GM18508 (cell line): Measurements from ENCODE around the gene FKBP14.

Experiments
- ATAC-seq: cut with Tn5 transposase; IDR thresholded peaks from one replicate; pipeline ENCODE4 v1.9.1; 2021; ENCODE audit warnings: moderate number of reproducible peaks; ENCODE audit not compliant: insufficient read depth, unreplicated experiment

FKBP14 gene

DNA sequence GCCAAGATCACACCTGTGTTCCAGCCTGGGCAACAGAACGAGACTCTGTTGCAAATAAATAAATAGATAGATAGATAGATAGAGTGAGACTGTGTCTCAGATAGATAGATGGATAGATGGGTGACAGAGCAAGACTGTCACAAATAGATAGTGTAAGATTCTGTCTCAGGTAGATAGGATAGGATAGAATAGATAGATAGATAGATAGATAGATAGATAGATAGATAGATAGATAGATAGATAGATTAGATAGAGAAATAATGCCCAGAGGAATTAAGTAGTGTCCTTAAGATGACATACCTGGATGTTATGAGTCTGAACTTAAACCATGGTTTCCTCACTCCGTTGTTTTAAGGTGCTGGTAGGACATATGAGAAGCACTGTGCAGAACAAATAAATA lies 9.7 kb upstream of the FKBP14 start:
- no peak for ATAC-seq

DNA sequence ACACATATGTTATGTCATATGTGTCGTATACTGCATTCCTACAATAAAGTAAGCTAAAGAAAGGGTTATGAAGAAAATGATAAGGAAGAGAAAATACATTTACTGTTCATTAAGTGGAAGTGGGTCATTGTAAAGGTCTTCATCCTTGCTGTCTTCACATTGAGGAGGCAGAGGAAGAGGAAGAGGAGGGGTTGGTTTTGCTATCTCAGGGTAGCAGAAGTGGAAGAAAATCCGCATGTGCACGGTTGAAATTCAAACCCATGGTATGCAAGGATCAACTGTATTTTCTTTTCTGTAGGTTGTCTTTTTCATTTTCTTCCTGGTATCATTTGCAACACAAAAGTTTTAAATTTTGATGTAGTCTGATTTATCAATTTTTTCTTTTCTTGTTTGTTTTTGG lies 8.0 kb upstream of the FKBP14 start:
- ATAC-seq = no peak

DNA sequence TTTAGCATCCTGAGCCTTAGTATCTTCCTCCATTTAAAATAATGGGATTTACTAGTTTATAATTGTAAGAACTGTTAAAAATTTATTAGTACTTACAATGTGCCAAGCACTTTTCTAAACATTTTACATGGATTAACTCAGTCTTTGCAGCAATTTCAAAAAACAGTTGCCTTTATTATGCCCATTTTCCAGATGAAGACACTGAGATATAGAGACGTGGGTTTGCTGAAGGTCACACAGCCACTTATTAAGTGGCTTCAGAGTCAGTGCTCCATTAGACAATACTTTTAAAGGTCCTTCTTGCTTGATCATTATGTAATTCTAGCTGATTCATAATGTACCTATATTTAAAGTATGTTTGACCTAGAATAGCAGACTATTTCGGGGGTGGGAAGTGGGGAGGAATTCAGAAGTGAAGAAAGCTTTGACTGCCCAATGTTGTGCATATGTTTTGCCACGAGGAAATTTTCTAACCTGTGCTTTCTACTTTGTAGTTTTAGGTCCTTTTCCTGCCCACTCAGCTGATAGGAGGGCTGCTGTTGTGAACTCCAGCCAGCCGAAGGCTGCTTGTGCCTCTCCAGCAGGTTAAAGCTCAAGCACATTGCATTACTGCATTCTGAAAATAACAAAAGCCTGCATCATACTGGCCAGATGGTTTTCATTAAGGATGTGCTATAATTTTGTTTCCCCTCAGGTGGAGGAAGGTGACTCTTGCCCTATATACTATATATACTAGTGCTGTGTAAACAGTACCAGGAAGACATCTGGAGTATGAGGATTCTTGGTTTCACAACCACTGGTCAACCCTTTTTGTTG lies 6.0 kb upstream of the FKBP14 start:
- ATAC-seq = no peak

DNA sequence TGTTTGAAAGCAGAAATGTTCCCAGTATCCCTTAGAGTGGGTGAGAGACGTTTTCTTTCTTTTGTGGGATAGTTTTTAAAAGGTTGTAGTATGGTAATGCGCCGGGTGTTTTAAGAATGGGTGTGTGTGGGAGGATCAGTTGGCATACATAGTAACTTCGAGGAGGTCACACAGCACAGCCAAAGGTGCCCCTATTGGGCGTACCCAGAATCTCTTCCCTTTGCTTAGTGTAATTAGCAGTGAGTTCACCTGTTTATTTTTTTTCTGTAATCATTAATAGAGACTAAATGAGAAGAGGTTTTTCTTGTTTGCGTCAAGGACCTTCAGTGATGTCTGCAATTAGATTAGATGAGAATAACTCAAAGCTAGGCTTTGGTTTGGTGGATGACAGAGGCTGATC lies 3.2 kb upstream of the FKBP14 start:
- ATAC-seq = no peak

DNA sequence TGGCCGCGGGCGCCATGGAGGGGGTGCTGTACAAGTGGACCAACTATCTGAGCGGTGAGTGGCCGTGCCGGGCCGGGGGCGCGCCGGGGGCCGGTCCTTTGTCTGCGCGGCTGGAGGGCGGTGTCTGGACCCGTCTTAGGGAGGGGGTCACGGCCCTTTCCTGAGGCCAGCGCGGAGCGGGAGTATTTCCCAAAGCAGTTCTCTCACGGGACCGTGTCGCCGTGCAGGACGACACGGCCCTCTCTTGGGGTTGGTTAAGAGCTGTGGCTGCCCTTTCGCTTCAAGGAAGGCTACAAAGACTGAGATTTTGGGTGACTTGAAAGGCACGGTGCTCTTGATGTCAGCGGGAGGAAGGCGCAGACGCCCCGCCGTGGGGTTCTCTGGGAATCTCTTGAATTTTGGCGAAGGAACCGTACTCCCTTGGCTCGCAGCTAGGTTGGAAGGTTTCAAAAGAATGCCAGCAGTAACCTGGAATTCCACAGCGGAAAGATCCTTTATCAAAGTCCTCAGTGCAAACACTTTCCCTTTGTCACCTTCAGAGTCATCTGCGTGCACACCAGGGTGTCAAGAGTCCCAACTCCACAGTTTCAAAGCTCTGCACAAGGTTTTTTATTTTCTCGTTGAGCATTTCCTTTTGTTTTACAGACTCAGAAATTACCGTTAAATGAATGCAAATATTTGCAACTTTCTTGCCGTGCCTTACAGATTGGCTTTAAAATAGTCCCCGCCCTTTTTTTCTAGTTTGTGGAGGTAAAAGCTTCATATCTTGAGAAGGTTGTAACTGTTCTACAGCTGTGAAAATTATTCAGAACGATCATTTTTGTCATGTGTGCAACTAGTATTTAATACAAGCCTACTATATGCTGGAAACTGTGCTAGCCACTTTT lies 2.5 kb upstream of the FKBP14 start:
- ATAC-seq = no peak

DNA sequence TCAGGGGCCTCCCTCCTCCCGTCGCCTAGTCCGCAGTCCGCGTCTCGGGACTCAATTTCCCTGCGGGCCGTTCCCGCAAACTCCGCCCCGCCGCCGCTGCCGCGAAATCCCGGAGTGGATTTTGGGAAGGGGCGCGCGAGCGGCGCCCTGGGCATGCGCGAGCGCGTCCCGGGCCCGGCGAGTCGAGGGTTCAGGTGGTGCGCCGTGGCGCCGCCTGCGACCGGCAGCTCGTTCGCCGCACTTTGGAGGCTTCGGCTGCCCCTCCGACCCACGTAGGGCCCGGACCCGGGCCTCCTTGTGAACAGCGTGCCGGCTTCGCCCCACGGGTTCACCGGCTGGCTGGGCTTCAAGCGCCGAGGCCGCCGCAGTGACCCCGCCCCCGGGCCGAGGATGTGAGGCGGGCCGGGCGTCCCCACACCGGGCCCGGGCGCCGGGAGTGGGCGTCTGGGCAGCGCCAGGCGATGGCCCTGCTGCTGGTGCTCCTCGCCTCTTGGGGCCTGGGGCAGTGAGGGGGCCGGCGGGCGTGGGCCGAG lies 1.8 kb upstream of the FKBP14 start, which contains the start of gene PLEKHA8:
TSS of gene PLEKHA8 (plus strand) at position 197 of the 533 bp plus-strand sequence. CDS start 351 bp downstream, outside the sequence.
- ATAC-seq = no peak

DNA sequence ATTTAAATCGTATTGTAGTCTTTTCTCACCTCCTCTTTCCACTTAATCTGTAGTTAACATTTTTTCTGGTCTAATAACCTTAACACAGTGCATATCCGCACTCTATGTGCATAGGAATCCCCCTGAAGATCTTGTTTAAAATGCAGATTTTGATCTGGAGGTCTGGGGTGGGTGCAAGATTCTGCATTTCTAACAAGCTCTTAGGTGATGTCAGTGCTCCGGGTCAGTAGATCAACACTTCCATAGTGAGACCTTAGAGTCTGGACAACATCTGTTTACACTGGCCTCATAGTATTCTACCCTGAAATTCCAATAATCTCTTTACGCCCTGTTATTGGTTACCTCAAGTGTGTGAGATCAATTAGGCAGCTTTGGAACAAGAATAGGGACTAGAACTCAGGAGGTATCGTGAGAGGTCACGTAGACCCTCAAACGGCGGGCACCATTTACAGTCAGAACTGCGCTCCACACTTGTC lies 1.3 kb upstream of the FKBP14 start:
- ATAC-seq = no peak

DNA sequence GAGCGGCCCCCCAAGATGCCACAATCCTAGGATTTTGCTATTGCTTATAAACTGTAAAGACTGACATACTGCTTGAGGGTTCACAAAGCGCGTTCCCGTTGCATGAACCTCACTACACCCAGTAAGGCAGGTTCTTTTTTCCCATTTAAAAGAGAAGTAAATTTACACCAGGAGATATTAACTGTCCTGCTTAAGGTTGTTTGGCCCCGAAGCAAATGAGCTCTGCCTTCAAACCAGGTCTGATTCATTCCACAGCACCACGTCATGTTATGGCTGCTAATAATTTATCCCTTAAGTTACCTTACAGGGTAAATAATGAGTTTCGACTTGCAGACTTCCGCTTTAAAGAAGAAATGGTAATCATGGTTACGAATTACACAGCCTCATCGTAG lies 559 bp upstream of the FKBP14 start:
- no peak for ATAC-seq

DNA sequence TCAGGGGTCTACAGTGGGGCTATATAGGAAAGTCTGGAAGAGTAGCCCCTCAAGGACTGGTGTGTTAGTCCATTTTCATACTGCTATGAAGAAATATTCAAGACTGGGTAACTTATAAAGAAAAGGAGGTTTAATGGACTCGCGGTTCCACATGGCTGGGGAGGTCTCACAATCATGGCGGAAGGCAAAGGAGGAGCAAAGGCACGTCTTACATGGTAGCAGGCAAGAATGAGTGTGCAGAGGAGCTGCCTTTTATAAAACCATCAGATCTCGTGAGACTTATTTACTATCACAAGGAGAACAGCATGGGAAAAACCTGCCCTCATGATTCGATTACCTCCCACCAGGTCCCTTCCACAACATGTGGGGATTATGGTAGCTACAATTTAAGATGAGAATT lies 3.0 kb downstream of the FKBP14 start:
- no peak for ATAC-seq

DNA sequence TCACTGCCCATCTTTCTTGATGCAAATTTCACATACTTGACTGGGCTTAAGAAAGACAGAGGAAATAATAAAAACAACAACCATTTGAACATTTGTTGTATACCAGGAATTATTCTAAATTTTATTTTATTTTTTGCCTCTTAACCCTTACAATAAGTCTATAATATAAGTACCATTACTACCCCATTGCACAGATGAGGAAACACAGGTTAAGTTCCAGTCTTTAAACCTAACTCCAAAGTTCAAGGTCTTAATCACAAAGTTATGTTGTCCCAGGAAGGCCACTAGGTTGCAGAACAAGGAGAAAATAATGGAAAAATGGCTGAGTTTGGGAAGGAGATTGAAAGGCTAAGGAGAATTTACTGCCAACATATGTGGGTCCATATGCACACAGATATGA lies 3.5 kb downstream of the FKBP14 start:
- no peak for ATAC-seq

DNA sequence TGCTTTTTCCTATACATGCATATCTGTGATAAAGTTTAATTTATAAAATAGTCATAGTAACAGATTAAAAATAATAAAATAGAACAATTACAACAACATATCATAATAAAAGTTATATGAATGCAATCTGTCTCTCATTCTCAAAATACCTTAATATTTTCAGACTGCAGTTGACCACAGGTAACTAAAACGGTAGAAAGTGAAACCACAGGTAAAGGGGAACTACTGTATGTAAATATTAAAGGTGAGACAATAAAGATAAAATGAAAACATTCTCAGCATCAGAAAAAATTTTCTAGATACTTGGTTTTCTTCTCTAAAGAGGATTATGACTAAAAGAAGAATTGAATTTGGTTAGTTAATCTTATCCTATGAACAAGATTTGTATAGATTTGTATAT lies 6.0 kb downstream of the FKBP14 start:
- ATAC-seq = no peak

DNA sequence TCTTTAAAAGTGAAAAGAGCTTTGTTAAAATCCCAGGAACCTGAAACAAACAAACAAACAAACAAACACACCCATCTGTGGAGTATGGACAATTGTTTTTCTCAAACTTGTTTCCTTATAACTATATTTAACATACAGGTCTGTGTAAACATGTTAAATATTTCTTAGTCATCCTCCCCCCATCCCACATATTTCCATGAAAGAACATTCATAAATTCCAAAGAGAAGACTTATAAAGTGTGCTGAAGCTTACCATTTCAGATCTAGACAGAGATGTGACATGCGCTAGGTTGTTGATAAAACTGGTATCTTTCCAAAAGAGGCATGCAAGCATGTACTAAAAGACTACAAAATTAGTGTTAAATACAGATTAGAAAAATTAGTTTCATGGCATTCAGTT lies 6.5 kb downstream of the FKBP14 start:
- no peak for ATAC-seq

DNA sequence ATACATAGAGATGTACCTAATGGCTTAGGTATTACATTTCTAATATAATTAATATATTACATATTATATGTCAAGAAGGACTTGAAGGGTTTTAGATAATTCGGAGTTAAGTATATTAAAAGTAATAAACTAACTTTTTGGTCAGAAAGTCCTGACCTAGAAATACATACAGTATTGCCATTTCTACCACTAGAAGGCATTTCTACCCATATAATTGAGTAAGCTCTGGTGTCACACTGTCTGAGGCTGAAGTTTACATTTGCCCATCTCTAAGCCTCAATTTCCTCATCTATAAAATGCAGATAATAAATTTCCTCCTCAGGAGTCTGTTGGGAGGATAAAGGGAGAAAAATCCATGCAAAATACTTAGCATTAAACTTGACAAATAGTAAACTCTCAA lies 7.1 kb downstream of the FKBP14 start:
- no peak for ATAC-seq

DNA sequence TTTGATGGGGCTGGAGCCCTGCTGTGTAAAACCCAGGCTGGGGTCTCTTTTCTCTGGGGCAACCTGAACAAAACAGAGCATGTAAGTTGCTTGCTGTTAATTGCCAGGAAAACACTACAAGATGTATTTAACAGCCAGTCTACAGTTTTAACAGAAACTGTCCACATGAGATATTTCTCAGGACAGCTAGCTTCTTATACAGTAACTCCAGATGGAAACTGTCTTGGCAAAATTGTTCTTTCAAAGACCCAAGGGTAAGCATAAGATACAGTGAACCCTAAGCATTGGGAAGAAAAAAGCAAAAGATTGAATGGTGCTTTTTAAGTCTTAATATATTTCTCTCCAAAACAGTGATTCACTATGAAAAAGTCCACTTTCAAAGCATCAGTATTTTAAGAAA lies 8.1 kb downstream of the FKBP14 start:
- no peak for ATAC-seq

DNA sequence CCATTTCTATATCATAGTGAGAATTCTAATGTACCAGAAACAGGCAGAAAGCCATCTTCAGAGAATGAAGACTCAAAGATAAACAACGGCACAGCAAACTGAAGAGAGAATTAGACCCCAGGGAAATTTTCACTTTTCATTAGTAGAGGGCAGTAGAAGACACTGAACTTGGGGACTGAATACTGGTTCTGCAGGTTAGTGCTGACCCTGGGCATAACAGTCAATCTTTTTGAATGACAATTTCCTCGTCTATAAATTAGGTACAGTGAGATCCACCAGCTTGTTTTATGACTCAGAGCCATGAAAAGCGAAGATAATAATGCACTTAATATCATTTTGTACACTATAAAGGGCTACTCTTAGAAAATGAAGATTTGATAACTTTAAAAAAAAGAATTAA lies 13.7 kb downstream of the FKBP14 start:
- no peak for ATAC-seq

DNA sequence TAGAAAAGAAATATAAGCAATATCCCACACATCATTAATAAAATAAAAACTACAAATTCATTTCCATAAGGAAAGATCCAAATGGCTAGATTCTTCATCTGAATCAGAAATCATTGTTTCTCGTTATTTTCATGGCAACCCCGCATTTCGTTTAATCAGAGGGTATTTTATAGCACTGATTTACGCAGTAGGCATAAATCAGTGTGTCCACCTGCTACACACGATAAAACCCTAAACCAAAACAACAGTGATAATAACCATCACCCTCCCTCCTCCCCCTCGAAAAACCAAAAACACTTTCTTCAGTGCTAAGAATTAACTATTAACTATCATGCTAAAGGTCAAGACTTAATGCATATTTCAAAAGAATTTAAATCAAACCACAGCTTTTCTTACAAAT lies 16.5 kb downstream of the FKBP14 start:
- ATAC-seq = no peak

DNA sequence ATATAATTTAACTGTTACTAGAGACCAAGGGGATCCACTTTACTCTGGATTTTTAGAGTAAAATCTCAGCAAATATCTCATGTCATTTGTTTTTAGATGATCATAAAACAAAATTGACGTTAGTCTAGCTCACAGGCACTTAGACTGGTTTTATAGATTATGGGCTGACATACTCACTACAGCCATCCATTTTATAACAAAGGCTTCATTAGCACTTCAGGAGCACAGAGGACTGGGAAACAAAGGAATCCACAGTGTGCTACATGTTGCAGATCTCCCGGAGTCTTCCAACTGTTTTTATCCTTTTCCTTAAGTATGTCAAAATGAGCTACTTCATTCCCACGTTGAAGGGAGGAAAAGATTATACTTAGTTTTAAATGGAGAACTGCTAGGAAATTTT lies 21.0 kb downstream of the FKBP14 start:
- no peak for ATAC-seq

DNA sequence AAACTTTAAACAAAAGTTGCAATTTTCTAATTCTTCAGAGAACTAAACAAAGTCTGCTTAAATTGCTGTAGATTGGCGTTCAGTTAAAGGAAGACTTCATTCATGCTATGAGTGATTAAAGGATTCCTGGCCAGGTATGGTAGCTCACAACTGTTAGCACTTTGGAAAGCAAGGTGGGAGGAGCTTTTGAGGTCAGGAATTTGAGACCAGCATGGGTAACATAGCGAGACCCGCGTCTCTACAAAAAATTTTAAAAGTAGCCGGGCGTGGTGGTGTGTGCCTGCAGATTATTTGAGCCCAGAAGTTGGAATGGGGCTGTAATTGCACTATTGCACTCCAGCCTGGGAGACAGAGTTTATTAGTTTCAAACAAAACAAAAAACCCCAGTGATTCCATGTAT lies 23.4 kb downstream of the FKBP14 start:
- no peak for ATAC-seq

DNA sequence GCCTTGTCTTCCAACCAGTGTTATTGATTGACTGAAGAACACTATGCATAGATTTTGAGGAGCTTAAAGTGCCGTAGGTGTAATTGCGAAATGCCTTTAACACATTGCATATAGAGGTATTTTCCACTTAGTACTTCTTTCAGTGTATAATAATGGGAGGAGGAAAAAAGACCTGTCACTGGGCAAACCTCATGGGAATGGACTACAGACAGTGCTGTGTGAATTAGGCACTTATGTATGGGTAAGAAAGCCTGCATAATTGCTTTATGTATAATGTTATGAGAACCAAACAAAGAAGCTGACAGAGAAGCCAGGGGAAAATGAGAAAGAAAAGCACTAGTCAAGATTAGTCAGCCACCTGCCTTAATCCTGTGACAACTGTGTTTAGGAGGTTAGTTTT lies 24.5 kb downstream of the FKBP14 start:
- ATAC-seq = no peak

DNA sequence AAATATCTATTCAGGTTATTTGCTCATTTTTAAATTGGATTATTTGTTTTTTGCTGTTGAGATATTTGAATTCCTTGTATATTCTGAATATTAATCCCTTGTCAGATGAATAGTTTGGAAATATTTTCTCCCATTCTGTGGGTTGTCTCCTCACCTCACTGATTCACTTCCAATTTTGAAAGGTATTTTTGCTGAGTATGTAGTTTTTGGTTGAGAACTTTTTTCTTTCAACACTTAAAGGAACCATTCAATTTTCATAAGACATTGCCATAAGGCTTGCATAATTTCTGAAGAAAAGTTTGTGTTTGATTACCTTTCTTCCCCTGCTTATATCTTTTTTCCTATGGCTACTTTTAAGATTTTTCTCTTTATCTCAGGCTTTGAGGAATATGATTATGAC lies 28.0 kb downstream of the FKBP14 start:
- no peak for ATAC-seq

DNA sequence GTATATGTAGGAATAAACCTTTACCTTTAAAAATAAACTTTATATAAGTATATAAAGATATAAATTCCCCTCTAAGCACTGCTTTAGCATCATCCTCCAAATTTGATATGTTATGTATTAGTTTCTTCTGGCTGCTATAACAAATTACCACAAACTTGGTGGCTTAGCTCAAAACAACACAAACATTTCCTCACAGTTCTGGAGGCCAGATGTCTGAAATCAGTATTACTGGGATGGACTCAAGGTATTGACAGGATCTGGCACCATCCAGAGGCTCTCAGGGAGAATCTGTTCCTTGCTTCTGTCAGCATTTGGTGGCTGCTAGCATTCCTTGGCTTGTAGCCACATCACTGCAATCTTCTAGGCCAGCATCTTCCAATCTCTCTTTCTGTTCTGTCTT lies 30.2 kb downstream of the FKBP14 start:
- no peak for ATAC-seq
